ENCODE measurements around the gene HSBP1L1.
A peak's percentile ranks its signal among the peaks of the same experiment; 100 is the strongest.

The HSBP1L1 gene

GRCh38 chr18:79964330-79965118 lies at the start of gene HSBP1L1:
TSS of gene HSBP1L1 (plus strand) at chr18:79964643. CDS start at chr18:79964736, 93 bp downstream.
- peak; percentile 61 to 78 for DNase-seq

- peak in 1 of 2 donors; percentile 9 for DNase-seq
These were observed 49.0 kb upstream of the HSBP1L1 start for GRCh38 chr18:79915161-79916127.

- no peak for DNase-seq
These were observed 48.3 kb upstream of the HSBP1L1 start for GRCh38 chr18:79916128-79916494.

DNA sequence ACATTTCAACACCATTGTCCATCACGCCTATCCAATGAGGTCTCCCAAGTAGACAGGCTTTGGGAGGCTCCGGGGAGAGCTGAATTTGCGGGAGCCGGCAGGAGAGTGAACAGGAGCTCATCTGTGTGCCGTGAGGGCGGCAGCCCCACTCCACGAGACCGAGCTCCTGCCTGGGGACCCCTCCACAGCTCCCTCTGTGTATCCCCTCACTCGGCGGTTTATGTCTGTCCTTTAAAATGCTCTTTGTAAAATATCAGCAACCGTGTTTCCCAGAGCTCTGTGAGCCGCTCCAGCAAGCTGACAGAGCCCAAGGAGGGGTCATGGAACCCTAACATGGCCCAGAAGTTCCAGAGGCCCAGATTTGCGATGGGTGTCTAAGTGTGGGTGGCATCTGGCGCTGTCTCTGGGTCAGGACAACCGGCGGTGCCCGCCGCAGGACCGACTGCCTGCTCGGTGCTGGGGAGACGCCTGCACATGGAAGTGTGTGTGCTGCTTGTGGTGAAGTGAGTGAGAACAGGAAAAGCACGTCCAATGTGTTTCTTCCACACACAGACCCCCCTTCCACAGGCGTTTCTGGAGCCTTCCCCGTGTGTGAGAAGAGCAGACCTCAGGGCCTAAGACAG lies 47.8 kb upstream of the HSBP1L1 start:
- DNase-seq = peak in 1 of 2 donors; percentile 11

DNA sequence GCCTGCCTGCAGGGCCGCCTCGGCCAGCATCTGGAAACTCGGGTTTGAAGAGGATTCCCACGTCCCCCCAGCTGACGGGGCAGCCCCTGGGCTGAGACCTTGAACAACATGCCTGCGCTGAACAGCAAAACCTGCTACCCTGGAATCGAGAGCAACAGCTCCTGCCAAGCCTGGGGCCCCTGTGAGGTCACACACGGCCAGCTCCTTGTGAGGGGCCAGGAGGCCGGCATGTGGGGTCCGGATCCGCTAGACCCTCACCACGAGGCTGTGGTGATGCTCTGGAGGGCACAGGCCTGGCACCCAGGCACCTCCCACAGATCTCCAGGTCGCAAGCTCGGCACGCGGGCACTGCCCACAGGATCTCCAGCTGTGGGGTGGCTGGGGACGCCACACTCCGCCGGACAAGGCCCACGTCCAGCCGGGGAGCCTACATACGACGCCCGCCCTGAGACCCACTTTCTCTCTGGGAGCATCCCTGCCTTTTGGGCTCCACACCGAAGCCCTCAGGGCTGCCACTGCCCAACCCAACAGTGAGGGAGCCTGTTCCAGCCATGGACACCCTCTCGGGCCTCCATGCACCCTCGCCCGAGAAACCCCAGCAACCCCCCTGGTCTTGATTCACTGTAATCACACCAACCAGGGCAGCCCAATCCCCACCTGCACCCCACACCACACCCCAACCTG lies 47.1 kb upstream of the HSBP1L1 start:
- peak in 1 of 2 donors; percentile 4 for DNase-seq

DNA sequence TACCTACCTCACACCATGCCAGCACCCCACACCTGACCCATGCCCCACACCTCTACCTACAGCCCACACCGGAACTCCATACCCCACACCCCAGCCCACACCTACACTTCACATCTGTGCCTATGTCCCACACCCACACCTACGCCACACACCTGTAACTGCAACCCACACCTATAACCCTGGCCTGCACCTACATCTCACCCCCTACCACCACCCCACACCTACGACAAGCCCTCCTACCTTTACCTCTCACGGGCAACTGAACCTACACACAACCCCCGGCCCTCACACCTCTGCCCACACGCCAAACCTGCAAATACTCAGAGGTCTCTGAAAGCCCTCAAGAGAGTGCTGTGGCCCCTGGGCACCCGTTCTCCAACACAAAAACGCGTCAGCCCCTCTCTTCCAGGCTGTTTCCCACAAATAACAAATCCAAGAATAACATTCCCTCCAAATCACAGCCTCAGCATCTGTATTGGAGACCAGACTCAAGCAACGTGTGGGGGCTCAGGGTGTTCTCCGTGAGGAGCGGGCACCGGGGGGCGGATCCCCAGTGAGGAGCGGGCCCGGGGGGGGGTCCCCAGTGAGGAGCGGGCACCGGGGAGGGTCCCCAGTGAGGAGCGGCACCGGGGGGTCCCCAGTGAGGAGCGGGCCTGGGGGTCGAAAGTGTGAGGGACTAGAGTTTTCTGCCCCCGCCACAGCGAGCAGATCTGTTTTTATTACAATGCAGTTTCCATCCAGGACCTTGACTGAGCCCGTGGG lies 46.4 kb upstream of the HSBP1L1 start:
- DNase-seq = peak in 1 of 2 donors; percentile 3

- peak in 1 of 2 donors; percentile 9 for DNase-seq
These were observed 45.8 kb upstream of the HSBP1L1 start for GRCh38 chr18:79918615-79919011.

DNA sequence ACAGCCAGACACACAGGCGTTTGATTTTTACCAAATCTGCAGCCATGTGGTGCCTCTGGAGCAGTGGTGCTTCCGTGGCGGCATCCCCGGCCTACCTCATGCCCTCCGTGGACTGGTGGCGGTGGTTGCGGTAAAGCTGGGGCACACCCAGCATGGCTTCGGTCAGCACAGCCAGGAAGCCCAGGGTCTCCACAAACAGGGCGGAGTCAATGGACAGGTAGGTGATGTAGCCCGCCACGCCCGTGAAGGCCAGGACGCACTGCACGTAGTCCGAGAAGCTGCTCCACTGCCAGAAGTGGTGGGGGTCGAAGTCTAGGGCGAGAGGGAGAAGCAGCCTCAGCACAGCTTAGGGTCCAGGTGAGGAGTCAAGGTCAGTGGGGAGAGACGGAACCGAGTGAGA lies 45.4 kb upstream of the HSBP1L1 start:
- DNase-seq = peak in 1 of 2 donors; percentile 5

DNA sequence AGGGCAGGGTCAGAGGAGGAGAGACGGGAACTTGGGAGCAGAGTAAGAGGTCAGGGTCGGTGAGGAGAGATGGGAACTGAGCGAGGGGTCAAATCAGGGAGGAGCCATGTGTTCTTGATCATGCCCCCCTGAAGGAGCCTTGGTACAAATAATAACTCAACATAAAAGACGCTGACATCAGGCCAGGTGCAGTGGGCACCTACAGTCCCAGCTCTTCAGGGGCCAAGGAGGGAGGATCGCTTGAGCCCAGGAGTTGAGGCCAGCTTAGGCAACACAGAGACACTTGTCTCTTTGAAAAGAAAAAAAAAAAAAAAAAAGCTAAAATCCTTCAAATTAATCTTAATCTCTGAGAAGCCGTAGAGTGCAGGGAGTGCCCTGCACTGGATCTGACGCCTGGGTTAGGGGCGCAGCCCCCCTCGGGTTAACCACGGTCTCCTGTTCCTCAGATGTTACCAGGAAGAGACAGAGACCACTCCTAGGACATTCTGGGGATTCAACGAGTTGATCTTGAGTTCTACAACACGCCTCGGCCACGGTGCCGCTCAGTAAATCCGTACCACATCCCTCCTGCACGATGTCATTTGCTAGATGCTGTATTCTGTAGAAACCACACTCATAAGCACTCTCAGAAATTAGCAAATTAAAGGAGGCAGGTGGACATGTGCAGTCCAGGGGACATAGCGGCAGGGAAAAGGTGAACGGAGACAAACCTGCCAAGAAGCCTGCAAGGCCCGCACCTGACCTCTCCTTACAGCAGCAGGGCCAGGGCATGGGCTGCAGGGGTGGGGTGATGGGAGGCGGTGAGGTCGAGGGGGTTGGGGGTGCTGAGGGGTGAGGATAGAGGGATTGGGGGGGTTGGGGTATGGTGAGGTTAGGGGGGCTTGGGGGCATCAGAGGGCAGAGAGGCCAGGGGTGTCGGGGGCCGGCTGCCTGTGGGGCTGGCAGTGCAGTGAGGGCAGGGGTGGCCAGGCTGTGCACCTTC lies 42.2 kb upstream of the HSBP1L1 start:
- no peak for DNase-seq

DNA sequence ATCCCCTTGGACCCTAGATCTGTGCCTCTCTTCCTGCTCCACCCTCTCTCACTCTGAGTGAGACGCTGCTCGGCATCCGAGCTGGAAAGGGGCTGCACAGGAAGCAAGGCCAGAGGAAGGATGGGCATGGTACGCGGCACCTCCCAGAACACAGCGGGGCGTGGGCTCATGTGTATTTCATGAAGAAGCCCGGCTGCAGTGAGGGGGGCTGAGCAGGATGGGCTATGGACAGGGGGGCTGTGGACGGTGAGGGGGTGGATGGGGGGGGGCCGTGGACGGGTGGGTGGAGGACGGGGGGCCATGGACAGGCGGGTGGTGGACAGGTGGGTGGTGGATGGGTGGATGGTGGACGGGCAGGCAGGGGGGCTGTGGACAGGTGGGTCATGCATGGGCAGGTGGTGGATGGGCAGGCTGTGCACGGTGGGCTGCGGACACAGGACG lies 41.5 kb upstream of the HSBP1L1 start:
- no peak for DNase-seq

DNA sequence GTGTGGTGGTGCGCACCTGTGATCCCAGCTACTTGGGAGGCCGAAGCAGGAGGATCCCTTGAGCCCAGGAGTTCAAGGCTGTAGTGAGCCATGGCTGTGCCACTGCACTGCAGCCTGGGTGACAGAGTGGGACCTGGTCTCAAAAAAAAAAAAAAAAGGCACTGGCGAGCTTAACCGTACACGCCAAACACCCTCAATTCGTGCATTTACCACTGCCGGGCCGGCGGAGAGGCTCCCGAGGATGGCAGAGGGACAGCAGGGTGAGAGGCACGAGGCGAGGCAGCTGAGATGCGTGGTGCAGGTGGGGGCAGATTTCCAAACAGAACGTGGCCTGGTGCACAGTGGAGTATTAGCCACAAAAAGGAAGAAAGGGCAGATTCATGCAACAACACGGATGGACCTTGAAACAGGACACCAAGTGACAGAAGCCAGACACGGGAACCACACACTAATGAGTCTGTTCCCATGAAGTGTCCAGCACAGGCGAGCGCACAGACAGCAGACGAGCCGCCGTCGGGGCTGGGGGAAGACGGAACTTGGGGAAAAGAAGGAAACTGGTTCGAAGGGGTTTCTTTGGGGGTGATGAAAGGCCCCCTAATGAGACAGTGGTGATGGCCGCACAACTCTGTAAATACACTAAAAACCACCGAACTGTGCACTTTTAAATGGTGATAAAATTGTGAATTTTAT lies 40.4 kb upstream of the HSBP1L1 start:
- DNase-seq = no peak

DNA sequence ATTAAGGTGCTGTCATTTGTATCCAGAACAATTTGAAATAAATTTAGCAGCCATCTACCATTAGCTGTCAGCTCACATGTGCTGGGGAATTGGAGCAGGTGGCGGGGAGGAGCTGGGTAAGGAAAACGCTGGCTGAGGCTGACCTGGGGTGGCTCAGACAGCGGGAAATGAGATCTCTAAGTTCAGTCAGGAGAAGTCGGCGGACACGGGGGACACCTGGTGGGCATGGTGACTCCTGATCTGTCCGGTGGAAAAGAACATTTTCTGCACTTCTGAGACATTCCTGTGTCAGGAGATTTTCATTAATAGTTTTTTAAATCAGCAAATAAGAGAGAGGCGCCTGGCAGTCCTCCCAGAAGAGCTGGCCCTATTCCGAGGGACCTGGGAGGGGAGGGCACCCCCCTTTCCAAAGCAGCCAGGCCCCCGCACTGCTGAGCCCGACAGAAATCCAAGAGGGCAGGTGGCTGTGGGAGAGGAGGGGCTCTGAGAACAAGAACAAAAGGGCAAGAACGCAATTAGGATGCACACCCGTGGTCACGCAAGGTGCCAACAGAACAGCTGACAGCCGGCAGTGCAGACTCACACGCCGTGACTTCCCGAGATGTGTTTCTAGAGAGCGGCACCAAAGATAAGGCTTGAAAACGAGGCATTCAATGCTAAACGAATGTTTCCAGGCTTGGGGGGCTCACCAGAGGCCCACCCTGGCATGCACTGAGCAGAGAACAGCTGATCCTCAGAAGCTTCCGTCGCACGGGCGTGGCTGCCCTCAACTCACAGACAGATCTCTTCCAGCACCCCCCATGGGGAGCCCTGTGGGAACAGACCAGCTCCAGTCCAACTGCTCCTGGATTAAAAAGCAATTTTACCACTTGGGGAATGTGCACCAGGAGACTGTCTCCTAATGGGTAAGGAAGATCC lies 39.4 kb upstream of the HSBP1L1 start:
- DNase-seq = no peak

- no peak for DNase-seq
These were observed 38.1 kb upstream of the HSBP1L1 start for GRCh38 chr18:79926306-79926705.

DNA sequence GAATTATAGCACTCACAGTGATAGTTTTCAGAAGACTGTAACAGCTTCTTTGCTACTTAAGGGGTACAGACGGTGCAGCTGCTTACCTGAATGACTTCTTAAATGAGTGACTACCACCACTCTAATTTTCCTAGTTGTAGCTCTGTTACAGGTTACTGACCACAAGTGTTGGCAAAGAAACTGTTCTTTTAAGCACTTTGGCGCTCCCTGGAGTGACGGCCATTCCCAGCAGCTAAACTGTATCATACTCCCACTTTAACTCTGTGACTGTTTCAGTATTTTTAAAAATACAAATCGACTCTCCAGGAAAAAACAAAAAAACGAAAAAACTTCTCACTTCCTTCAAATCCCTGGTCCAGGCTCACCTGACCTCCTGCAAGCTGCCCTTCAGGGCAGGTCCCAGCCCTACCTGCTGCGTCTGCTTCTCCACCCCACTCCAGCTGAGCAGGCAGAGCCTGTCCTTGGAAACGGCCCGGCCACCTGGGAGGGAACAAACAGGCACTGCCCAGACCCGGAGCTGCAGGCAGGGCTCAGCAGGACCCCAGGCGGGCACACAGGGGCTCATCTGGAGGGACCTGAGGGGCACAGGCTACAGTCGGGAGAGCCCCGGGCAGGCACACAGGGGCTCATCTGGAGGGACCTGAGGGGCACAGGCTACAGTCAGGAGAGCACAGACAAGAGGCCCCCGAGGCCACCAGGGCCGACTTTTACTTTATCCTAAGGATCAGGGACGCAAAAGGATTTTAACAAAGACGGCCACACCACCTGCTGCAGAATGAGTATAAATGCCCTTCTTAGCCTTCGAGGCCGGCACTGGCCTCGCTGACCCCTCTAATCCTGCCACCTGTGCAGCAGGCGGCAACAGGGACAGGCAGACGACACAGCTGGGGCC lies 37.5 kb upstream of the HSBP1L1 start:
- no peak for DNase-seq

DNA sequence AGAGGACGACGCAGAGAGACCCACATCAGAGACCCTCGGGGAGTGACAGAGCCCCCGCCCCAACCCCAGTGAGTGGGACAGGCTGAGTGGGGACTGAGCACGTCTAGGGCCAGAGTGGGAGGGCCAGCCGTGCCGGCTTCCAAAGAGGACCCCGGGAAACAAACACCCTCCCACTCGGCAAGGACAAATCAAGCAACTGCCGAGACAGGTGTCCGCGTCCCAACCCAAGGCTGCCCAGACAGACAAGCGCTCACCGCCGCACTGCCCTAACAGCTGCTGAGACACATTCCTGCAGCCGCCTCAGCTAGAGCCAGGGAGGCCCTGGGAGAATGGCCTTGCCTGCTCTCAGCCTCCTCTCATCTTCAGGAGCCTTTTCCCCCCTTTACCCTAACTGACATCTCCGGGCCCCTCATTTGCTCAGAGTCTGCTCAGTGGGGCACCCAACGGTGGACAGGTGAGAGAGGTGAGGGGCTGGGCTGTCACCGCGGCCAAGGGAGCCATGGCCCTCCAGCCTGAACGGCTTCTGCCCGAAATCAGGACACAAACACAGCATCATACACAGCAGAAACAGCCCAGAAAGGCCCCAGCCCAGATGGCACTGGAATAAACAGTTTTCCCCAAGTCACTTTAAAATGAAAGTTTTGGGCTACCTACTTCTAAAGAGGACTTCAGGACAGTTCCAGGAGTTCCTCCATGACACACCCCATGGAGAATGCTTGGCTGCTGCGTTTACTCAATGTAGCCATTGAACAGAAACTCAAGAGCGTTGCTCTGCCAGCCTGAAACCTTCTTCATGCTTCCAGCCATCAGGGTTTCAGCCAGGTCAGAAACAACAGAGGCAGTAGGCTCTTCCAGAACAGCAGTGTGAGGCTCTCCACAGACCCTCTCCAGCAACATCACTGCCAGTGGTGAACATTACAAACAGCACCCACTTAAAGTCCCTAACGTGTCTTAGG lies 36.6 kb upstream of the HSBP1L1 start:
- DNase-seq = no peak

DNA sequence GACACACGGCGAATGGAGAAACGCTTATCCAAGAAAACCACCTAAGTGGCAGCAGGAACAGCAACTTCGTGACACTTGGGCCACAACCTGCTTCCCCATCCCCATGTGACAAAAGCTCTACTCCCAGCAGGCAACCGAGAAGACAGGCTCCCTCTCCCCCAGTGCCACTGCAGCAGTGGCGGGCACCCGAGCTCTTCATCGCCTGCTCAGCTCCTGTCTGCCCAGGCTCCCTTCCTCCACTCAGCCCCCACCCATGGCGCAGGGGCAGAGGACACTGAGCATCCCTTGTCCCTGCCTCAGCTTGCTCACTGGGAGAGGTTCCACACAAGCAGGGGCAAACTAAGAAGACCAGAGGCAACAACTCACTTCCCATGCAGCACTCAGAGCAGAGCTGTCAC lies 35.9 kb upstream of the HSBP1L1 start:
- DNase-seq = no peak
